A673 (cell line): ENCODE data around the gene SHC3. TPM values are rescaled to one million over a fixed set of nuclear protein-coding genes. Genes with fewer than 3 reads are reported as not detected.
A peak's percentile ranks its signal among the peaks of the same experiment; 100 is the strongest.

Experiments
- BruUV-seq: library from RNA; stranded (reverse); fragments of 400-500 nt; replicated peaks from 2 replicates; lab custom pipeline; 2021; lab: Mats Ljungman, UMichigan
- CTCF ChIA-PET: fragments of 300-600 bp; sonication (Branson Sonifier 250); formaldehyde crosslinking; loops from one replicate; lab custom pipeline; 2022; ENCODE audit warnings: antibody characterized with exemption; lab: Charles Lee
- POLR2A ChIA-PET: fragments of 300-600 bp; sonication (Branson Sonifier 250); formaldehyde crosslinking; loops from one replicate; lab custom pipeline; 2022; ENCODE audit warnings: antibody characterized with exemption; ENCODE audit not compliant: low non-redundant PET; lab: Charles Lee
- DNase-seq: peaks from one replicate; pipeline ENCODE4 v3.0.0-alpha.2; 2015; ENCODE audit warnings: low spot score
- H3K27ac ChIP-seq: fragments of 200-600 bp; sonication (generic); 2 replicates; pipeline ENCODE4 v1.5.1; 2016; ENCODE audit warnings: mixed run types, low read depth, mild to moderate bottlenecking, mixed read lengths, antibody characterized with exemption, low read length; ENCODE audit not compliant: poor library complexity, severe bottlenecking
- H3K27me3 ChIP-seq: fragments of 200-600 bp; sonication (generic); replicated peaks from 2 replicates; pipeline ENCODE4 v1.6.1; 2017; ENCODE audit warnings: mixed run types, low read depth, mild to moderate bottlenecking, mixed read lengths, antibody characterized with exemption, low read length; ENCODE audit not compliant: insufficient read depth, poor library complexity
- H3K36me3 ChIP-seq: fragments of 200-600 bp; sonication (generic); 2 replicates; pipeline ENCODE4 v1.6.1; 2016; ENCODE audit warnings: mixed run types, mild to moderate bottlenecking, mixed read lengths, antibody characterized with exemption, low read length; ENCODE audit not compliant: insufficient read depth, poor library complexity, severe bottlenecking
- H3K4me1 ChIP-seq: fragments of 200-600 bp; sonication (generic); 2 replicates; pipeline ENCODE4 v1.6.1; 2017; ENCODE audit warnings: mixed run types, mild to moderate bottlenecking, mixed read lengths, antibody characterized with exemption, low read length; ENCODE audit not compliant: insufficient read depth, poor library complexity, severe bottlenecking
- H3K4me3 ChIP-seq: fragments of 200-600 bp; sonication (generic); 2 replicates; pipeline ENCODE4 v1.5.1; 2016; ENCODE audit warnings: low read depth, mixed run types, mild to moderate bottlenecking, mixed read lengths, low read length; ENCODE audit not compliant: poor library complexity, severe bottlenecking
- H3K9me3 ChIP-seq: fragments of 200-600 bp; sonication (generic); 2 replicates; pipeline ENCODE4 v1.6.1; 2016; ENCODE audit warnings: mixed run types, low read depth, mild to moderate bottlenecking, mixed read lengths, antibody characterized with exemption, low read length; ENCODE audit not compliant: poor library complexity, severe bottlenecking
- EZH2 ChIP-seq: fragments of 200-600 bp; sonication (generic); IDR thresholded peaks from 2 replicates; pipeline ENCODE4 v1.6.1; 2017; ENCODE audit warnings: borderline replicate concordance, low read depth, mild to moderate bottlenecking, mixed read lengths, antibody characterized with exemption, low read length; ENCODE audit not compliant: poor library complexity, severe bottlenecking
- intact Hi-C: fragments of 100-400 bp; cut with micrococcal nuclease; formaldehyde crosslinking; loops from one replicate; pipeline ENCODE4 v1.10.0; 2022; ENCODE audit not compliant: unreplicated experiment
- total RNA-seq: library from RNA; stranded (reverse); gene quantifications from 2 replicates; pipeline ENCODE4 v1.2.3, GENCODE V29; 2021
- TF ChIP-seq, protein P1 (sequence below): fragments of 300-800, 200-600 bp; sonication (generic); conservative IDR thresholded peaks from 2 replicates; pipeline ENCODE4 v1.5.1; 2017; ENCODE audit warnings: low read depth, mild to moderate bottlenecking, antibody characterized with exemption, low read length, moderate library complexity, mixed read lengths

Gene SHC3
- total RNA-seq, 1 experiment from 2014 or later, result 6.6 TPM

DNA sequence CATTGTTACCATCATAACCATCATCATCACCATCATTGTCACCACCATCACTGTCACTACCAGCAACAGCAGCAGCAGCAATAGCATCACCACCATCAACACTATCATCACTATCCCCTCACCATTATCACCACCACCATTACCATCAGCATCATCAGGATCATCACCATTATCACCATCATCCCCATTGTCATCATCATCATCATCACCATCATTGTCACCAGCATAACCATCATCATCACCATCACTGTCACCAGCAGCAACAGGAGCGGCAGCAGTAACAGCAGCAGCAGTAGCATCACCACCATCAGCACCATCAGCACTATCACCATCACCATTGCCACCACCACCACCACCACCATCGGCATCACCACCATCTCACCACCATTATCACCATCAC lies 139.0 kb downstream of the SHC3 start:
- POLR2A ChIA-PET, result no interaction called here
- CTCF ChIA-PET, result no interaction called here
- H3K27ac ChIP-seq, result no peak overlapping the region
- TF ChIP-seq, protein P1, sequence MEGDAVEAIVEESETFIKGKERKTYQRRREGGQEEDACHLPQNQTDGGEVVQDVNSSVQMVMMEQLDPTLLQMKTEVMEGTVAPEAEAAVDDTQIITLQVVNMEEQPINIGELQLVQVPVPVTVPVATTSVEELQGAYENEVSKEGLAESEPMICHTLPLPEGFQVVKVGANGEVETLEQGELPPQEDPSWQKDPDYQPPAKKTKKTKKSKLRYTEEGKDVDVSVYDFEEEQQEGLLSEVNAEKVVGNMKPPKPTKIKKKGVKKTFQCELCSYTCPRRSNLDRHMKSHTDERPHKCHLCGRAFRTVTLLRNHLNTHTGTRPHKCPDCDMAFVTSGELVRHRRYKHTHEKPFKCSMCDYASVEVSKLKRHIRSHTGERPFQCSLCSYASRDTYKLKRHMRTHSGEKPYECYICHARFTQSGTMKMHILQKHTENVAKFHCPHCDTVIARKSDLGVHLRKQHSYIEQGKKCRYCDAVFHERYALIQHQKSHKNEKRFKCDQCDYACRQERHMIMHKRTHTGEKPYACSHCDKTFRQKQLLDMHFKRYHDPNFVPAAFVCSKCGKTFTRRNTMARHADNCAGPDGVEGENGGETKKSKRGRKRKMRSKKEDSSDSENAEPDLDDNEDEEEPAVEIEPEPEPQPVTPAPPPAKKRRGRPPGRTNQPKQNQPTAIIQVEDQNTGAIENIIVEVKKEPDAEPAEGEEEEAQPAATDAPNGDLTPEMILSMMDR, result no peak
- TF ChIP-seq EZH2, result no peak
- no peaks in the 10 kb centered on the region for H3K36me3 ChIP-seq
- no peaks in the 10 kb centered on the region for H3K27me3 ChIP-seq
- DNase-seq, result no peak
- H3K9me3 ChIP-seq, result no peaks in the 10 kb centered on the region
- no TSS peak for BruUV-seq
- H3K4me3 ChIP-seq, result no peak overlapping the region
- intact Hi-C loops, result no loop called here
- H3K4me1 ChIP-seq, result no peaks in the 10 kb centered on the region

DNA sequence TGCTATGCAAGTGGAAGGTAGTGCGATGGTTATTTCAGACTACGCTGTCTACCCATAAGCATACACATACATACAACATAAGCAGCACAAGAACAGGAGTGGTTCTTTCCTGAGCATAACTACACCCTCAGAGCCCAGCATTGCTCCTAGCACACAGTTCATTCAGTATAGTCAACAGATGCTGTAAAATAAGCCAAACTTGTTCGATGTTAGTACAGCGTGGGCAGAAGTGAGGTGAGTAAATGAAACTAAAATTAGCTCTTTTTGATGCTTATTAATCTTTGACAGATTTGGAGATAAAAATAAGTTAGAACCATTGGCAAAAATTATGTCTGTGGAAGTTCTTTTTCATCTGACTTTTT lies 139.5 kb downstream of the SHC3 start:
- Histone ChIP-seq H3K4me3 (no peak overlapping the region), H3K27me3 (no peaks in the 10 kb centered on the region), H3K4me1 (no peaks in the 10 kb centered on the region), H3K27ac (no peak overlapping the region), H3K36me3 (no peaks in the 10 kb centered on the region), H3K9me3 (no peaks in the 10 kb centered on the region)
- ChIA-PET POLR2A (no interaction called here), CTCF (no interaction called here)
- TF ChIP-seq, protein P1, result no peak
- TF ChIP-seq EZH2, result no peak
- intact Hi-C loops, result no loop called here
- DNase-seq, result no peak
- no TSS peak for BruUV-seq

DNA sequence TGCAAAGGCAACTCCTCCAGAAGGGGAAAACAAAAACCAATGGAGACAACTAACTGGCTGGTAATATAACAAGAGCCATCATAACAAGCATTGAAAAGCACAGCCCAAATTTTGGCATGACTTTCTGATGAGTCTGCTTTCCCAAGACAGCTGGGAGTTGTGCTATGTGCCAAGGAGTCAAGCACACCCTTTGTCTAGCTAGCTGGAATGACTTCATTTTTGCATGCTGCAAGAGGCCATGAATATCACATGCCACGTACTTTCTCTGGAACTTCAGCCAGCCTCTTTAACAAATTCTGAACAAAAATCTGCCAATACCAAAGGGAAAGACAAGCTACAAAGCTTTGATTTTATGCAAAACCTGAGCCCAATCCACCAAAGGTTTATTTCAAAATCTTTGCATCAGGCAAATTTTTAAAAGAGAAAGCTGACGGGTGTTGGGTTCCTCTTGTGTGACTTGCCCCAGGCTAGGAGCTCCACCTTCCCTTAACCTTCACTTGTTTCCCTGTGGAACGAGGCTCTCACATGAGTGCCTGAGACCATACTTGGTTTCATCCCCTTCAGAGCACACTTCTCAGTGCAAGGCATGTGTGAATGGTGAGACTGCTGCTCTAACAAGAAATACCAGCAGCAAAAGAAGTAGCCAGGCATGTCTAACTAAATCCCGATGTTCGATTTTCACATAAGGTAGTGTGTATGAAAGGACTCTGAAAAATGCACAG lies 140.1 kb downstream of the SHC3 start:
- H3K4me1 ChIP-seq, result no peaks in the 10 kb centered on the region
- ChIA-PET POLR2A (no interaction called here), CTCF (no interaction called here)
- no peak for TF ChIP-seq EZH2
- TF ChIP-seq, protein P1, result no peak
- H3K9me3 ChIP-seq, result no peaks in the 10 kb centered on the region
- H3K36me3 ChIP-seq, result no peaks in the 10 kb centered on the region
- intact Hi-C loops, result no loop called here
- H3K27ac ChIP-seq, result no peak overlapping the region
- no peak overlapping the region for H3K4me3 ChIP-seq
- peak; percentile 8 for DNase-seq
- BruUV-seq, result no TSS peak
- no peaks in the 10 kb centered on the region for H3K27me3 ChIP-seq
